Choroid plexus epithelial cell (primary cell): ENCODE results near the gene SPIN2B.
"Not testable (repeated sequence)": the region's sequence is repeated elsewhere in the genome, so short reads cannot be mapped to it uniquely, and the experiment has no call there.

Experiments used
- DNase-seq: peaks from one replicate; pipeline ENCODE4 v3.0.0-alpha.2; 2010; ENCODE audit warnings: low read depth
- H3K4me3 ChIP-seq: 2 replicates; pipeline ENCODE4 v1.5.1; 2011; ENCODE audit warnings: low read depth, mild to moderate bottlenecking, control low read depth, low read length, moderate library complexity
- CTCF ChIP-seq: conservative IDR thresholded peaks from 2 replicates; pipeline ENCODE4 v1.5.1; 2011; ENCODE audit warnings: low read depth, mild to moderate bottlenecking, control low read depth, inconsistent platforms, low read length, moderate library complexity

SPIN2B gene

GRCh38 chrX:57104921-57105398 lies 16.4 kb downstream of the SPIN2B start:
- no peak for TF ChIP-seq CTCF

GRCh38 chrX:57104406-57104805 lies 16.9 kb downstream of the SPIN2B start:
- no peak overlapping the region for H3K4me3 ChIP-seq
- no peak for TF ChIP-seq CTCF
- no peak for DNase-seq

More at GRCh38 chrX:57104921-57105398, 16.4 kb downstream of the SPIN2B start:
- DNase-seq = no peak
- H3K4me3 ChIP-seq = no peak overlapping the region

GRCh38 chrX:57103489-57103888 lies 17.9 kb downstream of the SPIN2B start:
- DNase-seq = no peak
- no peak overlapping the region for H3K4me3 ChIP-seq
- TF ChIP-seq CTCF = no peak

- not testable (repeated sequence) for H3K4me3 ChIP-seq
- DNase-seq = peak; percentile 8
Measured at GRCh38 chrX:57102918-57103317, 18.4 kb downstream of the SPIN2B start.

GRCh38 chrX:57083143-57083542 lies 38.2 kb downstream of the SPIN2B start:
- no peak for DNase-seq
- H3K4me3 ChIP-seq = no peak overlapping the region
- no peak for TF ChIP-seq CTCF

- TF ChIP-seq CTCF = no peak
- DNase-seq = no peak
- no peak overlapping the region for H3K4me3 ChIP-seq
Measured at GRCh38 chrX:57074458-57074857, 46.9 kb downstream of the SPIN2B start.

GRCh38 chrX:57070185-57070984 lies 51.0 kb downstream of the SPIN2B start:
- TF ChIP-seq CTCF = no peak
- no peak overlapping the region for H3K4me3 ChIP-seq
- no peak for DNase-seq
